ENCODE measurements around the gene IL17C. TPM values are rescaled to one million over a fixed set of nuclear protein-coding genes. Genes with fewer than 3 reads are reported as not detected.

IL17C gene
- total RNA-seq, 1 donor from 2014 or later, result 0.29 TPM

DNA sequence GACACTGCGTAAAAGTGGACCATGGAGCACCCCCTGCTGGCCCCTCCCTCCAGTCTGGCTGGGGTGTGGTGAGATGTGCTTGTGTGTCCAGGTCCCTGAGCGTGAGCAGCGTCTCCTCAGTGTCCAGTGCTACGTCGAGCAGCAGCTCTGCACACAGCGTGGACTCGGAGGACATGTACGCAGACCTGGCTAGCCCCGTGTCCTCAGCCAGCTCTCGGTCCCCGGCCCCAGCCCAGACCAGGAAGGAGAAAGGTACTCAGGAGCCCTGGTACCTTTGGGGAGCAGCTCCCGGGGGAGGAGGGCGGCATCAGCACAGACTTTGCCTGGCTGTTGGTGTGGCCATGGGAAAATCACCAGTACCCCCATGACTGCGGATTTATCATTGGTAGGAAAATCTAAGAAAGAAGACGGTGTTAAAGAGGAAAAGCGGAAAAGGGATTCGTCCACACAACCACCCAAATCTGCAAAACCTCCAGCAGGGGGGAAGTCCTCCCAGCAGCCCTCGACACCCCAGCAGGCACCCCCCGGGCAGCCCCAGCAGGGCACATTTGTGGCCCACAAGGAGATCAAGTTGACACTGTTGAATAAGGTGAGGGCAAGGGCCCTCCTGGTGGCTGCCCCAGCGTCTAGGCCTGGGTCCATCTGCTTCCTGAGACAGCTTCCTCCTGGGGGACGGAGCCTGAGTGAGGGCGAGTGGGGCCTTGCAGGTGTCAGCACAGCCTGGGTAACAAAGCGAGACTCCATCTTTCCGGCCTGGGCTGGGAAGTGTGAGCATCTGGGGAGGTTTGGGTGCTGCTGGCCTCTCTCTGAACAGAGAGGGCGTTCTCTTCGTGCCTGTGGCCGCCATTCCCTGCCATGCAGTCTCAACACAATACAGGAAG lies 10.6 kb upstream of the IL17C start:
- H3K27me3 ChIP-seq (ENCODE audit: control insufficient read depth, insufficient read depth, low read length), result no peaks in the 10 kb centered on the region
- no peak overlapping the region for H3K4me3 ChIP-seq (ENCODE audit: low read depth, low read length)
- TF ChIP-seq, protein P1, sequence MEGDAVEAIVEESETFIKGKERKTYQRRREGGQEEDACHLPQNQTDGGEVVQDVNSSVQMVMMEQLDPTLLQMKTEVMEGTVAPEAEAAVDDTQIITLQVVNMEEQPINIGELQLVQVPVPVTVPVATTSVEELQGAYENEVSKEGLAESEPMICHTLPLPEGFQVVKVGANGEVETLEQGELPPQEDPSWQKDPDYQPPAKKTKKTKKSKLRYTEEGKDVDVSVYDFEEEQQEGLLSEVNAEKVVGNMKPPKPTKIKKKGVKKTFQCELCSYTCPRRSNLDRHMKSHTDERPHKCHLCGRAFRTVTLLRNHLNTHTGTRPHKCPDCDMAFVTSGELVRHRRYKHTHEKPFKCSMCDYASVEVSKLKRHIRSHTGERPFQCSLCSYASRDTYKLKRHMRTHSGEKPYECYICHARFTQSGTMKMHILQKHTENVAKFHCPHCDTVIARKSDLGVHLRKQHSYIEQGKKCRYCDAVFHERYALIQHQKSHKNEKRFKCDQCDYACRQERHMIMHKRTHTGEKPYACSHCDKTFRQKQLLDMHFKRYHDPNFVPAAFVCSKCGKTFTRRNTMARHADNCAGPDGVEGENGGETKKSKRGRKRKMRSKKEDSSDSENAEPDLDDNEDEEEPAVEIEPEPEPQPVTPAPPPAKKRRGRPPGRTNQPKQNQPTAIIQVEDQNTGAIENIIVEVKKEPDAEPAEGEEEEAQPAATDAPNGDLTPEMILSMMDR (IDR thresholded peaks at IDR 0.05; ENCODE audit: insufficient read depth, low read length, poor library complexity, severe bottlenecking), result no peak
- no peak for DNase-seq (ENCODE audit: low read depth)
- H3K36me3 ChIP-seq (ENCODE audit: control insufficient read depth, insufficient read depth, low read length), result peaks cover 2% of the 10 kb centered on the region

DNA sequence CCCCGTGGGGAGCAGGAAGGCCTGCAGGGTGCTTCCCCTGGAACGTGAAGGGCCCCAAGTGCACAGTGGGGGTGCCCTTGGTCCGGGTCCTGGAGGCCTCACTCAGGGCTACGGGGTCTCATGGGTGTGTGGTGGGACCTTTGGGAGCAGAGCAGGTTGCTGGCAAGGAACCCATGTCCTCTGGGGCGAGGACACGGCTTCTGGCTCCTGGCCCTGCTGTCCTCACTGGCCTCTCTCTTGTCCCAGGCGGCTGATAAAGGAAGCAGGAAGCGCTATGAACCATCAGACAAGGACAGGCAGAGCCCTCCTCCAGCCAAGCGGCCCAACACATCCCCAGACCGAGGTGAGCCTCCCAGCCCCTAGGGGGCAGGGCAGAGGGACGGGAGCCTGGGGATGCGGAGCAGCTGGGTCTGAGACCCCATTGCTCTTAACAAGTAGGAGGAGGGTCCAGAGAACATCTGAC lies 9.8 kb upstream of the IL17C start:
- H3K4me3 ChIP-seq (ENCODE audit: low read depth, low read length), result no peak overlapping the region
- TF ChIP-seq, protein P1 (IDR thresholded peaks at IDR 0.05; ENCODE audit: insufficient read depth, low read length, poor library complexity, severe bottlenecking), result peak; percentile 55
- H3K27me3 ChIP-seq (ENCODE audit: control insufficient read depth, insufficient read depth, low read length), result no peaks in the 10 kb centered on the region
- DNase-seq (ENCODE audit: low read depth), result no peak
- peaks cover 3% of the 10 kb centered on the region for H3K36me3 ChIP-seq (ENCODE audit: control insufficient read depth, insufficient read depth, low read length)

DNA sequence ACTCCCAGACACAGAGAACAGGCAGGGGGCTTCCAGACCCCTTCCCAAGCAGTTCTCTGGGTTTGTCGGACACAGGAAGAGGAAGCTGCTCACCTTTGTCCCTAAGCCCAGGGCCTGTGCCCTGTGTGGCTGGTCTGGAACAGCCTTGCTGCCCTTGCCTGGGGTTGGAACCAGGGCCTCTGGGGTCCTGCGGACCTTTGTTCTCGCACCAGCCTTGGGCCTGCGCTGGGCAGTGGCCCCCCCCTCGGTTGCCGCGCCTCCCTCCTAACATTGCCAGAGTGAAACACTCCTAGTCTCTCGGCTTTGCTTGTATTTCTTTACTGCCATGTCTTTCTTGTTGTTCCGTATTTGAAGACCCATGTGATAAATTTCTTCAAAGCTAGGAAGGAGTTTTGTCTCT lies 8.5 kb upstream of the IL17C start:
- H3K27me3 ChIP-seq (ENCODE audit: control insufficient read depth, insufficient read depth, low read length), result no peaks in the 10 kb centered on the region
- peaks cover 2% of the 10 kb centered on the region for H3K36me3 ChIP-seq (ENCODE audit: control insufficient read depth, insufficient read depth, low read length)
- TF ChIP-seq, protein P1 (IDR thresholded peaks at IDR 0.05; ENCODE audit: insufficient read depth, low read length, poor library complexity, severe bottlenecking), result no peak
- no peak overlapping the region for H3K4me3 ChIP-seq (ENCODE audit: low read depth, low read length)
- no peak for DNase-seq (ENCODE audit: low read depth)

DNA sequence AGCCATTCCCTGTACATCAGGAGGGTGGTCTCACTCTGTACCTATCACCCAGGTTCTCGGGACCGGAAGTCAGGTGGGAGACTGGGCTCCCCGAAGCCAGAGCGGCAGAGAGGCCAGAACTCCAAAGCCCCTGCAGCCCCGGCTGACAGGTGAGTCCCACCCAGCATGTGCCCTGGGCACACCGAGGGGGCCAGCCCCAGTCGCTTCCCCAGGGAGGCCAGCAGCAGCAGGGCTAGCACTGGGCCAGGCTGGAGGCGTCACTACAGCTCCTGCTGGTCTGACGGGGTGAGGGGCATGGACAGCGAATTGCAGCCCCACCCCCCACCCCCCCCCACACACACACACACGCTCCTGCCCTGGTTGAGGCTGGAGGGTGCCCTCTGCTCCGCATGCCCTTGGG lies 7.9 kb upstream of the IL17C start:
- Histone ChIP-seq H3K4me3 (ENCODE audit: low read depth, low read length) (no peak overlapping the region), H3K36me3 (ENCODE audit: control insufficient read depth, insufficient read depth, low read length) (peaks cover 1% of the 10 kb centered on the region), H3K27me3 (ENCODE audit: control insufficient read depth, insufficient read depth, low read length) (no peaks in the 10 kb centered on the region)
- TF ChIP-seq, protein P1 (IDR thresholded peaks at IDR 0.05; ENCODE audit: insufficient read depth, low read length, poor library complexity, severe bottlenecking), result no peak
- no peak for DNase-seq (ENCODE audit: low read depth)

DNA sequence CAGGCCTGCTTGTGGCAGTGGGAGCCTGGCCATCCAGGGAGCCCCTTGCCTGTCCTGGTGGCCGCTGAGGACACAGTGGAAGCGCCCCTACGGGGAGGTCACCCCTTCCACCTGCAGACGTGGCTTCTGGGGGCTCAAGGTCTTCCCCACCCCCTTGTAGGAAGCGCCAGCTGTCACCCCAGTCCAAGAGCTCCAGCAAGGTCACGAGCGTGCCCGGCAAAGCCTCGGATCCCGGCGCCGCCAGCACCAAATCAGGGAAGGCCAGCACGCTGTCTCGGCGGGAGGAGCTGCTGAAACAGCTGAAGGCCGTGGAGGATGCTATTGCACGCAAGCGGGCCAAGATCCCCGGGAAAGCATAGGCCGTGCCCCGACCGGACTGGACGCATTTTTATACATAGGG lies 7.4 kb upstream of the IL17C start:
- DNase-seq (ENCODE audit: low read depth), result no peak
- Histone ChIP-seq H3K36me3 (ENCODE audit: control insufficient read depth, insufficient read depth, low read length) (peaks cover 1% of the 10 kb centered on the region), H3K4me3 (ENCODE audit: low read depth, low read length) (no peak overlapping the region), H3K27me3 (ENCODE audit: control insufficient read depth, insufficient read depth, low read length) (no peaks in the 10 kb centered on the region)
- TF ChIP-seq, protein P1 (IDR thresholded peaks at IDR 0.05; ENCODE audit: insufficient read depth, low read length, poor library complexity, severe bottlenecking), result no peak

Measured in kidney epithelial cell (primary cell).